Renal cortex interstitium (tissue), 11 donors: ENCODE data around the gene PEDS1. TPM values are rescaled to one million over a fixed set of nuclear protein-coding genes. Genes with fewer than 3 reads are reported as not detected.
A peak's percentile ranks its signal among the peaks of the same experiment; 100 is the strongest.
"Not testable (repeated sequence)": the region's sequence is repeated elsewhere in the genome, so short reads cannot be mapped to it uniquely, and the experiment has no call there.

Experiments
- DNase-seq, 11 donors: peaks; one replicate each; pipeline ENCODE4 v3.0.0-alpha.2; 2013; ENCODE audit warnings: low read depth in 9 of 11, low spot score in 4 of 11; ENCODE audit errors: extremely low read depth in 1 of 11
- polyA plus RNA-seq, 3 donors: library from polyadenylated mRNA; unstranded; fragments of 120-200 nt; gene quantifications; one replicate each; pipeline ENCODE4 v1.2.1, GENCODE V29; 2013; ENCODE audit not compliant: insufficient read length in 3 of 3

Gene PEDS1
- polyA plus RNA-seq, 3 donors: 22.9 to 25.3 (median 24.7) TPM

- DNase-seq: no peak
Observed at GRCh38 chr20:50175938-50176933, 22.7 kb upstream of the PEDS1 start.

- DNase-seq: no peak
Observed at GRCh38 chr20:50174456-50174855, 20.9 kb upstream of the PEDS1 start.

- peak in 8 of 11 donors; percentile 41 to 75 (median 66) for DNase-seq
Observed at GRCh38 chr20:50172347-50173013, 19.0 kb upstream of the PEDS1 start.

DNA sequence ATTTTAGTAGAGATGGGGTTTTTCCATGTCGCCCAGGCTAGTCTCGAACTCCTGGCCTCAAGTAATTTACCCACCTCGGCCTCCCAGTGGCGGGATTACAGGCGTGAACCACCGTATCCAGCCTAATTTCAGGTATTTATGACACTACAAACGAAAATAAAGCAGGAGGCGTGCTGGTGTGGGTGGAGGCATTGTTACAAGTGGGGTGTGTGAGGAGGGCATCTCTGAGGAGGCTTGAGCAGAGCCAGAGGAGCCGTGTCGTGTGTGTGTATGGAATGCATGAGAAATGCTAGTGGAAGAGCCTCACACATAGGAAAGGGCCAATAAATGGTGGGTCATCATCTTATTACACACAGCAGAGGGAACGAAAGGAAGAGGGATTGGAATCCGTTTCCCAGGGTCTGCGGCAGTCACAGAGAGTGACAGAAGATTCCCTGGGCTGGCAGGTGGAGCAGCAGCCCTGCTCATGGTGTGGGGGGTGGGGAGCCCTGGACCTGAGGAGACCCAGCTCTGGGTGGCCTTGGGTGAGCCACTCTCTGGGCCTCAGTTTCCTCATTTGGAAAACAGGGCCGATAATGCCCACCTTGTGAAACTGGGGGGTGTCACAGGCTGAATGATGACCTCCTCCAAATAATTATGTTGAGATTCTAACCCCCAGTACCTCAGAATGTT lies 17.2 kb upstream of the PEDS1 start:
- no peak for DNase-seq

DNA sequence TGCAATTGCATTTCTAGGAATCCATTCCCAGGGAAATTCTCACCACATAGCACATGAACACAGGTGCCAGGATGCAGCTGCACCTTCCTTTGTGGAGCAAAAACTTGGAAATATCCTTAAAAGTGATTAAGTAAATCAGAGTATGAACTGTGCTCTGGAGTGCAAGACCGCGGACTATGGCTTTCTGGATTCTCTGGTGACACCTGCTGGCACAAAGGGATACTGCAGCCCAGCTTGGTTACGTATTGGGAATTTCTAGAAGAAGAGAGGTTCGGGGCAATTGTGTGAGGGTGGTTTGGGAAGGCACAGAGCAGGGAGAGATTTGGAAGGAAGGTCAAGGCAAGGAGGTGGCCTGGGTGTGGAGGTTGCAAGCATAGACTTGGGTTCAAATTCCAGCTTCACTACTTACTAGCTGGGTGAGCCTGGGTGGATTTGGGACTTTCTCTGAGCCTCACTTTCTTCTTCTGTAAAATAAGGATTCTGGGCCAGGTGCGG lies 15.9 kb upstream of the PEDS1 start:
- DNase-seq: peak in 2 of 11 donors; percentile 53 to 70

GRCh38 chr20:50165684-50166554 lies 12.4 kb upstream of the PEDS1 start:
- DNase-seq: peak; percentile 89 to 98 (median 95)

- no peak for DNase-seq
Observed at GRCh38 chr20:50163570-50164317, 10.2 kb upstream of the PEDS1 start.

DNA sequence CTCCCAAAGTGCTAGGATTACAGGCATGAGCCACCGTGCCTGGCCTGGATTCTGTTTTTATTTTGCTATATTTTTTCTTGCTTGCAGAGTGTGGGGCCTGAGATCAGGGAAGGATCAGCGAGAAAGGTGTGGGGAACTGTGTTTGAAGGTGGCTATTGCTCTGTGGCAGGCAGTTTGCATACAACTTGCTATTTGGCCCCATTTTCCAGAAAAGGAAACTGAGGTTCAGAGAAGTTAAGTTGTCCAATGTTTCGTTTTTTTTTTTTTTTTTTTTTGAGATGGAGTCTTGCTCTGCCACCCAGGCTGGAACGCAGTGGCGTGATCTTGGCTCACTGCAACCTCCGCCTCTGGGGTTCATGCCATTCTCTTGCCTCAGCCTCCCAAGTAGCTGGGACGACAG lies 8.0 kb upstream of the PEDS1 start:
- not testable (repeated sequence) for DNase-seq

- no peak for DNase-seq
Observed at GRCh38 chr20:50153153-50153499, 397 bp downstream of the PEDS1 start.

- DNase-seq: no peak
Observed at GRCh38 chr20:50152394-50153152, 950 bp downstream of the PEDS1 start.

DNA sequence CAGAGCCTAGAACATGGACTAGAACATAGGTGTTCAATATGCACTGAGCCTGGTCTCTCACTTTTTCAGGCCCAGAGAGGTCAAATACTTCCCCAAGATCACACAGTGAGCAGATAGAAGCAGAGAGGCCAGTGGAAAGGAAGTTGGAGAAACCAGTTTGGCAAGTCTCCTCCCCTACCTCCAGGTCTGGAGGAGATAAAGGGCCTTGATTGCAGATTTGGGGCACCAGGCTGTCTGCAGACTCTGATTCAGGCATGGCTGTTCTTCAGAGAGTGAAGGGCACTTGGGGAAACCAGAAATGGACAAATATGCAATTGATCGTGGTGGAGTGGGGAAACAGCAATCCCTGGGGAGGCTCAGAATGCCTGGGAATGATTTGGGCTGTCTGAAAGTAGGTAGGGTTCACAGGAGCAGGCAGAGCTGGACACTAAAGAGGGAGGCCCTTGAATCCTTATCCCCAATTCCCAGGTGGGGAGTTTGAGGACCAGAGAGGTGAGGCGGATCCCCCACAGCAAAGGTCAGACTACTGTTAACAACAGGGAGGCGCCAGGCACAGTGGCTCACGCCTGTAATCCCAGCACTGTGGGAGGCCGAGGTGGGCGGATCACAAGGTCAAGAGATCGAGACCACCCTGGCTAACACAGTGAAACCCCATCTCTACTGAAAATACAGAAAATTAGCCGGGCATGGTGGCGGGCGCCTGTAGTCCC lies 2.3 kb downstream of the PEDS1 start:
- no peak for DNase-seq

- no peak for DNase-seq
Observed at GRCh38 chr20:50149481-50150254, 3.9 kb downstream of the PEDS1 start.

DNA sequence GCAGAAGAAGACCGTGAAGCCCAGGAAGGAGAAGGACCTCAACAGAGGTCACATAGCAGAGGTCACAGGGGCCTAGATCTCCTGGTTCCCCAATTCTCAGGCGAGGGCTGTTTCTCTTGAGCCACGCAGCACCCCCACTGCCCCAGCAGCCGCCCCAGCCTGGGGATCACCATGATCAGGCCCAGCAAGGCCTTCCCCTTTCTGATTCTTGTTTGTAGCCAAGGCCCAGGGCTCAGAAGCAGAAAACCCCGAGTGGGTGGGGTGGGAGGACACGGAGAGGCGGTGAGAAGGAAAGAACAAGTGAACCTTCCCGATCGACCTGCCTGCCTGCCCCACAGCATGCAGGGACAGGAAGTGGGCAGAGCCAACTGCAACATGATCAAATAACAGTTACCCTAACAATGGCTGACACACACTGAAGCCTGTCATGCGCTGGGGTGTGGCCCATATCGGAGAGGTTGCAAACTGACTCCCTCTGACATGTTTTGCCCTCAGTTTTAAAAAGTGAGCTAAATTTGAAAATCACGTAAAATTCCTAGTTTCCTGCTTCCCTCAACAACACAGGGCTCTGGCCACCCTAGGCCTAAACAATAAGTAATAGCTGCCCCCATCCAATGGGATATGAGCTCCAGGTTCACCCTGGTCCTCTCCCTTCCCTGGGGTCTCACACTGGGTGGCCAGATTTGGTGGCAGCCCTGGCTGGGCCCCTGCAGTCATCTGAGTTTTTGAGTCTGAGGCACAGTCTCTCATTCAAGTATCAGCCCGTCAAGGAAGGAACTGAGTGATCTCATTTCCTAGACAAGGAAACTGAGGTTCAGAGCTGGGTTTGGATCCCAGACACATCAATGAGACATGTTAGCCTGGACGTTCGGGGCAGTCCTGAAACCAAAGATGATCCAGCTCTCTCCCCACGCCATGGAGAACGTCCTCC lies 6.5 kb downstream of the PEDS1 start:
- DNase-seq: no peak

DNA sequence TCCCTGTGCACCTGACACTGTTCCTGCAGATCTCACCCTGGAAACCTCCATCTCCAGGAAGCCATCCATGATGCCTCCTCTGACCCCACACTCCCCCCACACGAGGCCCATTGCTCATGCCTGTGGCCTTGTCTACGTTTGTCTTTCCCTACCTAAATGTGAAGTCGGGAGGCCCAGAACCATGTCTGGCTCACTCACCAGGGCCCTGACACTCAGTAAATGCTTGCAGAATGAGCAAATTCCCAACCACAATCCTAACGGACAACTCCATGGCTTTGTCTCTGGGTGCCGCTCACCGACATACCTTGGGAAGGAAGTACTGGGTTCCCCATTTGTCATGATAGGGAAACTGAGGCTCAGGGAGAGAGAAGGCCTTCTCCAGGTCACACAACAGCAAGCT lies 7.3 kb downstream of the PEDS1 start:
- no peak for DNase-seq

GRCh38 chr20:50145566-50145965 lies 8.0 kb downstream of the PEDS1 start:
- DNase-seq: no peak
